ENCODE measurements around the gene CRISPLD2.
"Not testable (repeated sequence)": the region's sequence is repeated elsewhere in the genome, so short reads cannot be mapped to it uniquely, and the experiment has no call there.

Gene CRISPLD2

GRCh38 chr16:84830765-84831384 is 11.1 kb downstream of the CRISPLD2 start:
- TF ChIP-seq CTCF (IDR thresholded peaks at IDR 0.05; ENCODE audit: low read depth, low read length, missing control alignments) = no peak
- H3K4me3 ChIP-seq (replicated peaks; ENCODE audit: low read depth, low read length) = no peak overlapping the region
- no peak for DNase-seq (ENCODE audit: extremely low read depth, low read depth)

GRCh38 chr16:84831728-84832127 is 11.9 kb downstream of the CRISPLD2 start:
- not testable (repeated sequence) for H3K4me3 ChIP-seq (replicated peaks; ENCODE audit: low read depth, low read length); DNase-seq (ENCODE audit: extremely low read depth, low read depth)

GRCh38 chr16:84832488-84833143 is 12.8 kb downstream of the CRISPLD2 start:
- peak; percentile 60 for DNase-seq (ENCODE audit: extremely low read depth, low read depth)
- H3K4me3 ChIP-seq (replicated peaks; ENCODE audit: low read depth, low read length) = peak overlapping the region; percentile 21
- TF ChIP-seq CTCF (IDR thresholded peaks at IDR 0.05; ENCODE audit: low read depth, low read length, missing control alignments) = no peak

- no peak for DNase-seq (ENCODE audit: extremely low read depth, low read depth)
- no peak for TF ChIP-seq CTCF (IDR thresholded peaks at IDR 0.05; ENCODE audit: low read depth, low read length, missing control alignments)
- peak overlapping the region; percentile 21 for H3K4me3 ChIP-seq (replicated peaks; ENCODE audit: low read depth, low read length)
Observed at GRCh38 chr16:84833144-84833500, 13.3 kb downstream of the CRISPLD2 start.

GRCh38 chr16:84833542-84834402 is 14.0 kb downstream of the CRISPLD2 start:
- no peak for TF ChIP-seq CTCF (IDR thresholded peaks at IDR 0.05; ENCODE audit: low read depth, low read length, missing control alignments)
- no peak overlapping the region for H3K4me3 ChIP-seq (replicated peaks; ENCODE audit: low read depth, low read length)
- DNase-seq (ENCODE audit: extremely low read depth, low read depth) = no peak

- no peak for DNase-seq (ENCODE audit: extremely low read depth, low read depth)
- no peak for TF ChIP-seq CTCF (IDR thresholded peaks at IDR 0.05; ENCODE audit: low read depth, low read length, missing control alignments)
- H3K4me3 ChIP-seq (replicated peaks; ENCODE audit: low read depth, low read length) = no peak overlapping the region
Observed at GRCh38 chr16:84834403-84834772, 14.6 kb downstream of the CRISPLD2 start.

- H3K4me3 ChIP-seq (replicated peaks; ENCODE audit: low read depth, low read length) = no peak overlapping the region
- TF ChIP-seq CTCF (IDR thresholded peaks at IDR 0.05; ENCODE audit: low read depth, low read length, missing control alignments) = no peak
- DNase-seq (ENCODE audit: extremely low read depth, low read depth) = peak; percentile 96
Observed at GRCh38 chr16:84836234-84836647, 16.5 kb downstream of the CRISPLD2 start.
